K562 (cell line): ENCODE results near the gene TENM4. TPM values are rescaled to one million over a fixed set of nuclear protein-coding genes. Genes with fewer than 3 reads are reported as not detected.

Experiments
- ATAC-seq: fragments of 200-7000 bp; cut with Tn5 transposase; 3 replicates; pipeline ENCODE4 v1.9.1; 2020; ENCODE audit warnings: moderate library complexity
- BruUV-seq: library from RNA; stranded (reverse); fragments of 400-500 nt; replicated peaks from 2 replicates; lab custom pipeline; 2021; lab: Mats Ljungman, UMichigan
- CTCF ChIA-PET: fragments of 300-600 bp; formaldehyde crosslinking; extraction: SDS; loops from one replicate; lab custom pipeline; 2021; ENCODE audit warnings: low intra/inter-chr PET ratio; lab: Yijun Ruan, JAX
- POLR2A ChIA-PET: fragments of 300-600, 350-650 bp; sonication (Branson Sonifier 250); formaldehyde crosslinking; extraction: SDS; loops from one replicate; lab custom pipeline; 2021; ENCODE audit warnings: antibody characterized with exemption, inconsistent platforms; lab: Yijun Ruan, JAX
- DNase-seq, 4 experiments: peaks; one replicate each; pipeline versions ENCODE4 v3.0.0 to v3.0.0-alpha.2; 2011 to 2018; ENCODE audit warnings: low spot score in 3 of 4, mixed read lengths in 3 of 4; ENCODE audit errors: extremely low read depth in 1 of 4
- FAIRE-seq: peaks from 2 replicates; lab custom pipeline; 2011; peaks lifted over from hg19 to GRCh38; lab: Jason Lieb, UNC
- H2AFZ ChIP-seq: 2 replicates; pipeline ENCODE4 v1.6.0; 2011; ENCODE audit warnings: low read depth, low read length, control low read depth, inconsistent platforms
- H3K27ac ChIP-seq: fragments of 200-600 bp; 3 replicates; pipeline ENCODE4 v1.8.0; 2011; ENCODE audit warnings: low read depth, mild to moderate bottlenecking, control low read depth, inconsistent platforms, low read length, moderate library complexity, mixed read lengths; ENCODE audit errors: extremely low read depth
- H3K27me3 ChIP-seq, 2 experiments: fragments of 300-600 bp in 1 of 2; 2 replicates in 1 of 2; 3 replicates in 1 of 2; pipeline versions ENCODE4 v1.6.0 to v1.8.0; 2011; ENCODE audit warnings: inconsistent platforms in 2 of 2, low read length in 2 of 2, mild to moderate bottlenecking in 1 of 2, mixed read lengths in 1 of 2, moderate library complexity in 1 of 2; ENCODE audit not compliant: control insufficient read depth in 2 of 2, insufficient read depth in 2 of 2
- H3K36me3 ChIP-seq: fragments of 300-600 bp; 3 replicates; pipeline ENCODE4 v1.8.0; 2011; ENCODE audit warnings: mild to moderate bottlenecking, low read length, inconsistent platforms; ENCODE audit not compliant: control insufficient read depth, insufficient read depth
- H3K4me1 ChIP-seq, 2 experiments: fragments of 200-600 bp in 1 of 2; replicated peaks in 1 of 2; 2 replicates in 1 of 2; 3 replicates in 1 of 2; pipeline versions ENCODE4 v1.5.1 to v1.8.0; 2011; ENCODE audit warnings: inconsistent platforms in 2 of 2, low read length in 2 of 2, mild to moderate bottlenecking in 1 of 2, mixed read lengths in 1 of 2, moderate library complexity in 1 of 2; ENCODE audit not compliant: control insufficient read depth in 2 of 2, insufficient read depth in 2 of 2
- H3K4me2 ChIP-seq: 2 replicates; pipeline ENCODE4 v1.6.1; 2011; ENCODE audit warnings: low read length, control low read depth, inconsistent platforms, mixed read lengths; ENCODE audit not compliant: insufficient read depth
- H3K4me3 ChIP-seq: fragments of 200-600 bp; sonication (generic), shearing (Covaris generic); 2 replicates; pipeline ENCODE4 v1.5.1; 2016; ENCODE audit warnings: control low read depth, inconsistent platforms
- H3K79me2 ChIP-seq: fragments of 200-600 bp; 3 replicates; pipeline ENCODE4 v1.8.0; 2011; ENCODE audit warnings: low read length, inconsistent platforms; ENCODE audit not compliant: control insufficient read depth, insufficient read depth
- H3K9ac ChIP-seq, 2 experiments: 2 replicates each; pipeline versions ENCODE4 v1.6.0 to v1.6.1; 2011; ENCODE audit warnings: low read depth in 2 of 2, low read length in 2 of 2, control low read depth in 1 of 2, inconsistent platforms in 1 of 2, mild to moderate bottlenecking in 1 of 2, mixed read lengths in 1 of 2; ENCODE audit not compliant: insufficient read depth in 1 of 2
- H3K9me1 ChIP-seq: one replicate; pipeline ENCODE4 v1.6.0; 2011; ENCODE audit warnings: inconsistent platforms, mild to moderate bottlenecking, low read length, moderate library complexity; ENCODE audit not compliant: control insufficient read depth, insufficient read depth
- H3K9me3 ChIP-seq: replicated peaks from 2 replicates; pipeline ENCODE4 v1.5.1; 2011; ENCODE audit warnings: low read depth, low read length, inconsistent platforms; ENCODE audit not compliant: control insufficient read depth, insufficient read depth
- H4K20me1 ChIP-seq: replicated peaks from 2 replicates; pipeline ENCODE4 v1.6.1; 2011; ENCODE audit warnings: low read length, inconsistent platforms, mixed read lengths; ENCODE audit not compliant: control insufficient read depth, insufficient read depth
- ATF6 ChIP-seq: sonication (generic); formaldehyde crosslinking; IDR thresholded peaks from 2 replicates; pipeline ENCODE4 v1.4.0; 2020; ENCODE audit warnings: mild to moderate bottlenecking, missing genetic modification reagents
- DMBX1 ChIP-seq: fragments of 250-450 bp; sonication (Bioruptor Pico); IDR thresholded peaks from 2 replicates; pipeline ENCODE4 v1.8.0; 2022; ENCODE audit warnings: inconsistent platforms, mild to moderate bottlenecking, moderate library complexity, borderline replicate concordance
- L3MBTL2 ChIP-seq: fragments of 450-650 bp; IDR thresholded peaks from 2 replicates; pipeline ENCODE4 v1.6.1; 2016; ENCODE audit warnings: mild to moderate bottlenecking, moderate library complexity
- TEAD1 ChIP-seq, 2 experiments: fragments of 450-650 bp in 1 of 2; sonication (generic) in 1 of 2; formaldehyde crosslinking; IDR thresholded peaks; 2 replicates each; pipeline versions ENCODE4 v1.4.0 to v1.8.0; 2020 to 2022; ENCODE audit warnings: mild to moderate bottlenecking in 2 of 2, missing genetic modification reagents in 1 of 2
- XRCC5 ChIP-seq: fragments of 200-400 bp; formaldehyde crosslinking; IDR thresholded peaks from 2 replicates; pipeline ENCODE4 v1.6.1; 2017; ENCODE audit warnings: low read depth, mild to moderate bottlenecking, low read length
- ZNF76 ChIP-seq: fragments of 250-450 bp; sonication (Bioruptor Pico); IDR thresholded peaks from 2 replicates; pipeline ENCODE4 v1.4.0; 2020; ENCODE audit warnings: mild to moderate bottlenecking, moderate library complexity, borderline replicate concordance
- ZNF830 ChIP-seq: fragments of 250-450 bp; sonication (Bioruptor Pico); IDR thresholded peaks from 2 replicates; pipeline ENCODE4 v1.5.0; 2021; ENCODE audit warnings: mild to moderate bottlenecking
- WGBS: fragments of 100-300 bp; shearing (Covaris generic); methylation state at CpG from one replicate; pipeline ENCODE4 v1.1.6; 2016; ENCODE audit warnings: low coverage, mixed read lengths; ENCODE audit not compliant: insufficient coverage; ENCODE audit errors: missing lambda C conversion rate; 5-methylcytosine and 5-hydroxymethylcytosine counted together
- in situ Hi-C: fragments of 300-500 bp; cut with MboI; formaldehyde crosslinking; loops from 4 replicates; pipeline ENCODE4 v1.15.0; 2018; ENCODE audit warnings: inconsistent platforms, mixed read lengths
- intact Hi-C: fragments of 100-400 bp; cut with micrococcal nuclease; formaldehyde crosslinking; loops from 2 replicates; pipeline ENCODE4 v1.14.2; 2022
- polyA plus RNA-seq, 8 experiments: library from polyadenylated mRNA; depleted of rRNA in 4 of 8; stranded (reverse) in 5 of 8; unstranded in 3 of 8; fragments of >200 nt; fragmentation: Nextera tagmentation in 2 of 8; fragmentation: Illumina TruSeq in 1 of 8; extraction: Ambion mirVana in 2 of 8; extraction: Trizol in 1 of 8; gene quantifications; 2 replicates each; pipeline versions ENCODE4 v1.2.1 to v1.2.3, GENCODE V29; 2011 to 2014; ENCODE audit warnings: inconsistent platforms in 1 of 8, missing spikeins in 1 of 8
- total RNA-seq, 7 experiments: library from RNA; depleted of rRNA in 6 of 7; stranded (reverse); fragments of >200 nt in 6 of 7; fragmentation: Illumina TruSeq in 2 of 7; extraction: Trizol in 2 of 7; gene quantifications; 2 replicates each; pipeline versions ENCODE4 v1.2.1 to v1.2.3, GENCODE V29; 2011 to 2021; ENCODE audit warnings: low replicate concordance in 1 of 7
- TF ChIP-seq, protein P1 (sequence below): fragments of 250-450 bp; sonication (Bioruptor Pico); IDR thresholded peaks from 2 replicates; pipeline ENCODE4 v1.8.0; 2021; ENCODE audit warnings: mild to moderate bottlenecking, moderate library complexity
- TF ChIP-seq, protein P2 (sequence below): fragments of 250-450 bp; sonication (Bioruptor Pico); IDR thresholded peaks from 2 replicates; pipeline ENCODE4 v1.8.0; 2021; ENCODE audit warnings: moderate library complexity, mild to moderate bottlenecking, inconsistent platforms

Gene TENM4
- total and polyA plus RNA-seq, 9 of the 15 experiments (the other 6 are each of a cell fraction or from before 2014, with no cell fraction given), result 0.16 TPM; not detected in 8

DNA sequence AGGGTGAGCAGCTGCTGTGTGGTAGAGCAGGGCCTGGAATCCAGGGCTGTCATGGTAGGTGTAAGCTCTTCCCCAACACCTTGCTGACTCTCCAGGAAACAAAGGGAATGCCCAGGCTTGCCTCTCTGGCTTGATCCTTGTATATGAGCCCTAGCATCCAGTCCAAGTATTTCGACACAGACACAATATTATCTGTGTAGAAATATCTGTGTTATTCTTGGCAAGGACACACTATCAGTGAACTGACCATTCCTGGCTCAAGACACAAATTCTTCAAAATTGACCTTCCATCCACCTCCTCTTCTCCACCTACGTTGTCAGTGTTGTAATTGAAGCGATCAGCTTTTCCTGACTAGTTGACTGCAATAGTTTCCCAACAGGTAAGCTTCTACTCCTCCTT lies 554.2 kb downstream of the TENM4 start (continued):
- TF ChIP-seq ZNF830 (no peak), XRCC5 (no peak), TEAD1 (CRISPR knock-in tag; IDR thresholded peaks at IDR 0.05) (no peak)
- TF ChIP-seq, protein P1, sequence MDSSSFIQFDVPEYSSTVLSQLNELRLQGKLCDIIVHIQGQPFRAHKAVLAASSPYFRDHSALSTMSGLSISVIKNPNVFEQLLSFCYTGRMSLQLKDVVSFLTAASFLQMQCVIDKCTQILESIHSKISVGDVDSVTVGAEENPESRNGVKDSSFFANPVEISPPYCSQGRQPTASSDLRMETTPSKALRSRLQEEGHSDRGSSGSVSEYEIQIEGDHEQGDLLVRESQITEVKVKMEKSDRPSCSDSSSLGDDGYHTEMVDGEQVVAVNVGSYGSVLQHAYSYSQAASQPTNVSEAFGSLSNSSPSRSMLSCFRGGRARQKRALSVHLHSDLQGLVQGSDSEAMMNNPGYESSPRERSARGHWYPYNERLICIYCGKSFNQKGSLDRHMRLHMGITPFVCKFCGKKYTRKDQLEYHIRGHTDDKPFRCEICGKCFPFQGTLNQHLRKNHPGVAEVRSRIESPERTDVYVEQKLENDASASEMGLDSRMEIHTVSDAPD (CRISPR knock-in tag), result no peak
- TF ChIP-seq, all 486 proteins: peak for 0

- Histone ChIP-seq H3K9me3 (no peaks in the 10 kb centered on the region), H3K4me2 (no peak overlapping the region), H3K4me1 (no peaks in the 10 kb centered on the region), H3K27me3 (peaks cover 0 to 5% of the 10 kb centered on the region in 2 experiments; a peak in 1 of 5 replicates), H3K27ac (no peak overlapping the region), H2AFZ (no peak overlapping the region), H3K4me3 (no peak overlapping the region), H3K79me2 (no peaks in the 10 kb centered on the region), H3K9me1 (no peaks in the 10 kb centered on the region), H3K9ac (no peak overlapping the region), H3K36me3 (no peaks in the 10 kb centered on the region), H4K20me1 (no peaks in the 10 kb centered on the region)
- in situ Hi-C loops, result no loop called here
- ATAC-seq (no peak), DNase-seq (no peak), FAIRE-seq (no peak)
- intact Hi-C loops, result no loop called here
- no TSS peak for BruUV-seq
- CTCF ChIA-PET, result no interaction called here
- POLR2A ChIA-PET, result interaction anchor here (0.5 kb wide), 1 partner anchor 70 kb away, joined by 4 read pairs; no protein-coding TSS in a partner anchor
- WGBS, result 0% methylated on average over 4 of the region's 4 CpGs
- TF ChIP-seq ZNF76 (CRISPR knock-in tag), result no peak
- TF ChIP-seq ATF6 (CRISPR knock-in tag), result no peak
- TF ChIP-seq, protein P2, sequence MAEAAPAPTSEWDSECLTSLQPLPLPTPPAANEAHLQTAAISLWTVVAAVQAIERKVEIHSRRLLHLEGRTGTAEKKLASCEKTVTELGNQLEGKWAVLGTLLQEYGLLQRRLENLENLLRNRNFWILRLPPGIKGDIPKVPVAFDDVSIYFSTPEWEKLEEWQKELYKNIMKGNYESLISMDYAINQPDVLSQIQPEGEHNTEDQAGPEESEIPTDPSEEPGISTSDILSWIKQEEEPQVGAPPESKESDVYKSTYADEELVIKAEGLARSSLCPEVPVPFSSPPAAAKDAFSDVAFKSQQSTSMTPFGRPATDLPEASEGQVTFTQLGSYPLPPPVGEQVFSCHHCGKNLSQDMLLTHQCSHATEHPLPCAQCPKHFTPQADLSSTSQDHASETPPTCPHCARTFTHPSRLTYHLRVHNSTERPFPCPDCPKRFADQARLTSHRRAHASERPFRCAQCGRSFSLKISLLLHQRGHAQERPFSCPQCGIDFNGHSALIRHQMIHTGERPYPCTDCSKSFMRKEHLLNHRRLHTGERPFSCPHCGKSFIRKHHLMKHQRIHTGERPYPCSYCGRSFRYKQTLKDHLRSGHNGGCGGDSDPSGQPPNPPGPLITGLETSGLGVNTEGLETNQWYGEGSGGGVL (CRISPR knock-in tag), result no peak
- TF ChIP-seq DMBX1 (CRISPR knock-in tag), result no peak
- no peak for TF ChIP-seq L3MBTL2
Measured at GRCh38 chr11:78884761-78885160, 556.1 kb downstream of the TENM4 start.
